LNCAP (cell line): ENCODE data around the gene TNS3.

Source experiments
- CTCF ChIP-seq: fragments of 450-650 bp; IDR thresholded peaks from 2 replicates; pipeline ENCODE4 v1.5.1; 2017; ENCODE audit warnings: mild to moderate bottlenecking

The TNS3 gene

DNA sequence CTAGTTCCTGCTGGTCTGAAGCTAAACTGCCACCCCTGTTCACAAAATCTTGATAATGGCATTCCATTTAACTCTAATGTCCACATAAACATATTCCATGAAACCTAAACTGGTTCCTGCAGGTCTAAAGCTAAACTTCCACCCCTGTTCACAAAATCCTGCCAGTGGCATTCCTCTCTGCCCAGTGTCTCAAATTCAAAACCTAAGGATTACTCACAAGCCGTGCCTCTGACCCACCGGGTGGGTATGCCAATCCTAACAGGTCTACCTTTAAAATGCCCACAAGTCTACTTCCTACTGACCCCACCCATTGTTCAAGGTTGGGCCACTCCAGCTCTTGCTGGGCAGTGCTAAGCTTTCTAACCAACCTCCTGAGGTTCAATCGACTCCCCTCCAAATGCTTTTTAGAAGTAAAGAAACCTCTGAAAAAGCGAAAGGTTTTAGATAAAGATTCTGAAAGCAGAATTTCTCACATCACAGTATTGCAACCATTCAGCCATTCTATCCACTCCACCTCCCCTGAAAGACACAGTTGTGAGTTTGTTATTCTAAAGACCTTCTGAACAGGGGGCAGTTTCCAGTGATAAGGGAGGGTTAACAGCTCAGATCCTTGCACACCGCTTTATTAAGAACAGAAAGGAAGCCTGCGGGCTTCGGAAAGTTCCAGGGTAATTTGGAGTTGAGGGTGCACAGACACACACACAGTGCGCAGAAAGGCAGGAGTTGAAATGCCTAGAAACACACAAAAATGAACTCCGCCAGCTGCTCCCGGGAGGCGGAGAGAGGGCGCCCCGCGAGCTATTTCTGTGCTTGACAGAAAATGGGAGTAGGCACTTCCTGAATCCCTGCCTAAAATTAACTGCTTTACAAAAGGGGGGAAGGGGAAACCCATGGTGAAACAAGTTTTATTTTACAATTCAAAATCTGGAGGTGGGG, 87.7 kb downstream of the TNS3 start:
- no peak for TF ChIP-seq CTCF

- TF ChIP-seq CTCF: no peak
Observed at GRCh38 chr7:47492716-47493325, 89.1 kb downstream of the TNS3 start.

- TF ChIP-seq CTCF: no peak
Observed at GRCh38 chr7:47490501-47491265, 91.2 kb downstream of the TNS3 start.

GRCh38 chr7:47489624-47490023, 92.3 kb downstream of the TNS3 start:
- no peak for TF ChIP-seq CTCF

GRCh38 chr7:47488969-47489342, 93.0 kb downstream of the TNS3 start:
- TF ChIP-seq CTCF: no peak

- TF ChIP-seq CTCF: no peak
Observed at GRCh38 chr7:47488201-47488968, 93.5 kb downstream of the TNS3 start.
